ENCODE results near the gene ORAI2.
"Not testable (repeated sequence)": the region's sequence is repeated elsewhere in the genome, so short reads cannot be mapped to it uniquely, and the experiment has no call there.

ORAI2 gene

DNA sequence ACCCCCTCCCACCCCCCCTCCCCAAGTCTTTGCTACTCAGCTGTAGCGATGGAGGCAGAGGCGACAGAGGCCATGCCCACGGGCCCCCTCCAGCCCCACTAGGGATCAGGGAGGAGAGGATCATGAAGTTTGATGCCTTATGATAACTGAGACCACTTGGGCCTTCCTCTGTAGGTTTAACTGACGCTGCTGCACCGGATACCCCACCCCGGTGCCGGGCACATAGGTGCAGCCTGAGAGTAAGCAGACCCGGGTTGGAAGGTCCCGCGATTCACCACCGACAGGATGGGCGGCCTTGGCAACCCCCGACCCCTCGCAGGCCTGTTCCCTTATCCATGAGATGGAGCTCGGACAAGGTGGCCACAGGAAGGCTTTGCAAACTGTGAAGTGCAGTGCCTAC, 60.7 kb downstream of the ORAI2 start:
- H3K36me3 ChIP-seq (ENCODE audit: control insufficient read depth in 2 of 2, insufficient read depth in 2 of 2, low read length in 2 of 2); H3K4me1 ChIP-seq (ENCODE audit: control insufficient read depth in 2 of 2, insufficient read depth in 2 of 2, low read length in 2 of 2); H3K27me3 ChIP-seq (ENCODE audit: control insufficient read depth in 2 of 2, insufficient read depth in 2 of 2, low read length in 2 of 2); H3K4me3 ChIP-seq (ENCODE audit: low read length in 2 of 2); H3K9ac ChIP-seq (ENCODE audit: low read depth in 1 of 2, low read length in 2 of 2); H3K27ac ChIP-seq (ENCODE audit: low read depth in 2 of 2, low read length in 2 of 2); H3K9me3 ChIP-seq (ENCODE audit: control insufficient read depth in 2 of 2, low read length in 2 of 2): not testable (repeated sequence)

DNA sequence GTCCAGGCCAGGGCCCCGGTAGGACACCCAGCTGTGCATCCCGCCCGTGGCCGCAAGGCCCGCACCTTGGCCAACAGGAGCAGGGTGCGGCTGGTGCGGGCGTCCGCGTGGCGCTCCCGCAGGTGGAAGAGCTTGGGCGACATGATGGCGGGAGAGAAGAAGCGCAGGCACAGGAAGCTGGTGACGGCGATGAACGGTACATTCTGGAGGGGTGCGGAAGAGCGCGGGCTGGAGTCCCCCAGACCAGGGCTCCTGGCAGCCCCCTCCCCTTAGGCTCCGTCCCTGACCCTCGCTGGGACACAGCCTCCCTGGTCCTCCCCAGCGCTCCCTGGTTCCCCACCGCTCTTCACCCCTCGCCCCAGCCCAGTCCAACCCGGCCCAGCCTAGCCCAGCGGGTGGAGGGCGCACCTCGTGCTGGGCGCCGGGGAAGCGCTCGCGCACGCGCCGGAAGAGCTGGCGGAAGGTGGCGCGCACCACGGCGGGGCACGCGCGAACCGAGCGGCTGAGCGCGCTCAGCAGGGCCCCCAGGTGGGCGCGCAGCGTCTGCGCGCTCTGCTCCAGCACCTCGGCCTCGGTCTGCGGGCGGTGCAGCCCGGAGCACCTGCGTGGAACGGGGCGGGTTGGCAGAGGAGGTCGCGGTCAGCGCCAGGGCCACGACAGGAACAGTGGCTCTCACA, 61.2 kb downstream of the ORAI2 start:
- not testable (repeated sequence) for H3K36me3 ChIP-seq (ENCODE audit: control insufficient read depth in 2 of 2, insufficient read depth in 2 of 2, low read length in 2 of 2); H3K9ac ChIP-seq (ENCODE audit: low read depth in 1 of 2, low read length in 2 of 2); H3K4me3 ChIP-seq (ENCODE audit: low read length in 2 of 2); H3K27me3 ChIP-seq (ENCODE audit: control insufficient read depth in 2 of 2, insufficient read depth in 2 of 2, low read length in 2 of 2); H3K9me3 ChIP-seq (ENCODE audit: control insufficient read depth in 2 of 2, low read length in 2 of 2); H3K27ac ChIP-seq (ENCODE audit: low read depth in 2 of 2, low read length in 2 of 2); H3K4me1 ChIP-seq (ENCODE audit: control insufficient read depth in 2 of 2, insufficient read depth in 2 of 2, low read length in 2 of 2)

GRCh38 chr7:102496861-102497260, 63.5 kb downstream of the ORAI2 start:
- not testable (repeated sequence) for H3K36me3 ChIP-seq (ENCODE audit: control insufficient read depth in 2 of 2, insufficient read depth in 2 of 2, low read length in 2 of 2); H3K9me3 ChIP-seq (ENCODE audit: control insufficient read depth in 2 of 2, low read length in 2 of 2); H3K4me3 ChIP-seq (ENCODE audit: low read length in 2 of 2); H3K27ac ChIP-seq (ENCODE audit: low read depth in 2 of 2, low read length in 2 of 2); H3K9ac ChIP-seq (ENCODE audit: low read depth in 1 of 2, low read length in 2 of 2); H3K27me3 ChIP-seq (ENCODE audit: control insufficient read depth in 2 of 2, insufficient read depth in 2 of 2, low read length in 2 of 2); H3K4me1 ChIP-seq (ENCODE audit: control insufficient read depth in 2 of 2, insufficient read depth in 2 of 2, low read length in 2 of 2)

- H3K36me3 ChIP-seq (ENCODE audit: control insufficient read depth in 2 of 2, insufficient read depth in 2 of 2, low read length in 2 of 2); H3K27me3 ChIP-seq (ENCODE audit: control insufficient read depth in 2 of 2, insufficient read depth in 2 of 2, low read length in 2 of 2); H3K9me3 ChIP-seq (ENCODE audit: control insufficient read depth in 2 of 2, low read length in 2 of 2); H3K4me3 ChIP-seq (ENCODE audit: low read length in 2 of 2); H3K4me1 ChIP-seq (ENCODE audit: control insufficient read depth in 2 of 2, insufficient read depth in 2 of 2, low read length in 2 of 2); H3K27ac ChIP-seq (ENCODE audit: low read depth in 2 of 2, low read length in 2 of 2); H3K9ac ChIP-seq (ENCODE audit: low read depth in 1 of 2, low read length in 2 of 2): not testable (repeated sequence)
Measured at GRCh38 chr7:102497308-102497707, 63.9 kb downstream of the ORAI2 start.

- H3K36me3 ChIP-seq (ENCODE audit: control insufficient read depth in 2 of 2, insufficient read depth in 2 of 2, low read length in 2 of 2); H3K4me1 ChIP-seq (ENCODE audit: control insufficient read depth in 2 of 2, insufficient read depth in 2 of 2, low read length in 2 of 2); H3K27ac ChIP-seq (ENCODE audit: low read depth in 2 of 2, low read length in 2 of 2); H3K9ac ChIP-seq (ENCODE audit: low read depth in 1 of 2, low read length in 2 of 2); H3K27me3 ChIP-seq (ENCODE audit: control insufficient read depth in 2 of 2, insufficient read depth in 2 of 2, low read length in 2 of 2); H3K9me3 ChIP-seq (ENCODE audit: control insufficient read depth in 2 of 2, low read length in 2 of 2); H3K4me3 ChIP-seq (ENCODE audit: low read length in 2 of 2): not testable (repeated sequence)
Measured at GRCh38 chr7:102498321-102498720, 64.9 kb downstream of the ORAI2 start.

- H3K27me3 ChIP-seq (ENCODE audit: control insufficient read depth in 2 of 2, insufficient read depth in 2 of 2, low read length in 2 of 2); H3K9me3 ChIP-seq (ENCODE audit: control insufficient read depth in 2 of 2, low read length in 2 of 2); H3K36me3 ChIP-seq (ENCODE audit: control insufficient read depth in 2 of 2, insufficient read depth in 2 of 2, low read length in 2 of 2); H3K4me3 ChIP-seq (ENCODE audit: low read length in 2 of 2); H3K9ac ChIP-seq (ENCODE audit: low read depth in 1 of 2, low read length in 2 of 2); H3K4me1 ChIP-seq (ENCODE audit: control insufficient read depth in 2 of 2, insufficient read depth in 2 of 2, low read length in 2 of 2); H3K27ac ChIP-seq (ENCODE audit: low read depth in 2 of 2, low read length in 2 of 2): not testable (repeated sequence)
Measured at GRCh38 chr7:102503141-102503540, 69.8 kb downstream of the ORAI2 start.

- H3K27me3 ChIP-seq (ENCODE audit: control insufficient read depth in 2 of 2, insufficient read depth in 2 of 2, low read length in 2 of 2); H3K9me3 ChIP-seq (ENCODE audit: control insufficient read depth in 2 of 2, low read length in 2 of 2); H3K9ac ChIP-seq (ENCODE audit: low read depth in 1 of 2, low read length in 2 of 2); H3K36me3 ChIP-seq (ENCODE audit: control insufficient read depth in 2 of 2, insufficient read depth in 2 of 2, low read length in 2 of 2); H3K4me3 ChIP-seq (ENCODE audit: low read length in 2 of 2); H3K27ac ChIP-seq (ENCODE audit: low read depth in 2 of 2, low read length in 2 of 2); H3K4me1 ChIP-seq (ENCODE audit: control insufficient read depth in 2 of 2, insufficient read depth in 2 of 2, low read length in 2 of 2): not testable (repeated sequence)
Measured at GRCh38 chr7:102505298-102506185, 72.2 kb downstream of the ORAI2 start.

All from mucosa of rectum (tissue), 2 donors.